ENCODE data around the gene WFDC12. TPM values are rescaled to one million over a fixed set of nuclear protein-coding genes. Genes with fewer than 3 reads are reported as not detected.

The WFDC12 gene
- total RNA-seq, 6 experiments from 2014 or later, result not detected

GRCh38 chr20:45119556-45120266 is 4.6 kb downstream of the WFDC12 start:
- Histone ChIP-seq H3K4me1 (no peaks in the 10 kb centered on the region), H3K9me3 (no peaks in the 10 kb centered on the region), H3K36me3 (no peaks in the 10 kb centered on the region), H3K4me3 (no peak overlapping the region), H3K27ac (no peak overlapping the region), H3K27me3 (no peaks in the 10 kb centered on the region)
- TF ChIP-seq CTCF (IDR thresholded peaks at IDR 0.05) (no peak), POLR2A (IDR thresholded peaks at IDR 0.05) (no peak)
- intact Hi-C loops (cut with DNase I), result no loop called here
- no peak for DNase-seq
- 45% methylated on average over 2 of the region's 2 CpGs for WGBS (ENCODE audit: insufficient coverage, low coverage, low lambda C conversion rate, missing lambda C conversion rate)
- ATAC-seq, result no peak

- Histone ChIP-seq H3K27ac (no peak overlapping the region), H3K4me1 (no peaks in the 10 kb centered on the region), H3K27me3 (no peaks in the 10 kb centered on the region), H3K4me3 (no peak overlapping the region), H3K36me3 (no peaks in the 10 kb centered on the region), H3K9me3 (no peaks in the 10 kb centered on the region)
- 53% methylated on average over 2 of the region's 2 CpGs for WGBS (ENCODE audit: insufficient coverage, low coverage, low lambda C conversion rate, missing lambda C conversion rate)
- ATAC-seq, result no peak
- DNase-seq, result no peak
- TF ChIP-seq POLR2A (IDR thresholded peaks at IDR 0.05), result no peak
- TF ChIP-seq CTCF (IDR thresholded peaks at IDR 0.05), result no peak
- intact Hi-C loops (cut with DNase I), result no loop called here
Observed at GRCh38 chr20:45118028-45118427, 6.2 kb downstream of the WFDC12 start.

- Histone ChIP-seq H3K4me1 (no peaks in the 10 kb centered on the region), H3K9me3 (no peaks in the 10 kb centered on the region), H3K27ac (no peak overlapping the region), H3K27me3 (no peaks in the 10 kb centered on the region), H3K4me3 (no peak overlapping the region), H3K36me3 (no peaks in the 10 kb centered on the region)
- DNase-seq (no peak), ATAC-seq (no peak)
- intact Hi-C loops (cut with DNase I), result no loop called here
- TF ChIP-seq POLR2A (IDR thresholded peaks at IDR 0.05) (no peak), CTCF (IDR thresholded peaks at IDR 0.05) (no peak)
- 55% methylated on average over 4 of the region's 4 CpGs for WGBS (ENCODE audit: insufficient coverage, low coverage, low lambda C conversion rate, missing lambda C conversion rate)
Observed at GRCh38 chr20:45117581-45117980, 6.7 kb downstream of the WFDC12 start.

GRCh38 chr20:45115829-45116228 is 8.4 kb downstream of the WFDC12 start:
- Histone ChIP-seq H3K36me3 (no peaks in the 10 kb centered on the region), H3K27me3 (no peaks in the 10 kb centered on the region), H3K27ac (no peak overlapping the region), H3K9me3 (no peaks in the 10 kb centered on the region), H3K4me1 (no peaks in the 10 kb centered on the region), H3K4me3 (no peak overlapping the region)
- WGBS (ENCODE audit: insufficient coverage, low coverage, low lambda C conversion rate, missing lambda C conversion rate), result 38% methylated on average over 1 of the region's 4 CpGs
- DNase-seq (no peak), ATAC-seq (no peak)
- TF ChIP-seq POLR2A (IDR thresholded peaks at IDR 0.05) (no peak), CTCF (IDR thresholded peaks at IDR 0.05) (no peak)
- intact Hi-C loops (cut with DNase I), result no loop called here
